ENCODE results near the gene C19orf33. TPM values are rescaled to one million over a fixed set of nuclear protein-coding genes. Genes with fewer than 3 reads are reported as not detected.

Gene C19orf33
- total RNA-seq, 1 experiment from 2014 or later = not detected

DNA sequence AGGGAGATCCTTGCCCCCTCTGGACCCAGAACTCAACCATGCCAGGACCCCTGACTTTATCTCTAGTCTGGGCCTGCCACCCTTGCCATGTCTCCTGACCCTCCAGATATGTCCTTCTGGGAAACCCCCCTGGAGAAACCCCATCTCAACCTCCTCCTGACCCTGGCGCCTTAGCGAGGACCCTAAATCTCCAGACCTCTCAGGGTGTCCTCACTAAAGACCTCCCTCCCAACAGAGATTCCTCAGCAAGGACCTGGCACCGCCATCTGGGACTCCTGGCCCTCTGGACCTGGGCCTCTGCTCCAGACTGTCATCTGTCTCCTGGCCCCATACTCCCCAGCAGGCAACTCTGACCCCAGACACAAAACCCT is 16.9 kb downstream of the C19orf33 start:
- no peak overlapping the region for H3K4me2 ChIP-seq (ENCODE audit: low read depth, low read length, poor library complexity, severe bottlenecking)
- no peaks in the 10 kb centered on the region for H3K27me3 ChIP-seq (ENCODE audit: low read length)
- no peak overlapping the region for H3K9ac ChIP-seq (ENCODE audit: low read length)
- no peaks in the 10 kb centered on the region for H3K36me3 ChIP-seq (ENCODE audit: insufficient read depth, low read length)
- H3K27ac ChIP-seq (ENCODE audit: low read length) = no peak overlapping the region
- H3K79me2 ChIP-seq (ENCODE audit: low read length) = no peaks in the 10 kb centered on the region
- H3K4me3 ChIP-seq (ENCODE audit: low read length) = no peak overlapping the region
- no peak for DNase-seq
- no peak overlapping the region for H2AFZ ChIP-seq (ENCODE audit: low read length)
- no peaks in the 10 kb centered on the region for H3K9me2 ChIP-seq (replicated peaks; ENCODE audit: insufficient read depth, low read length)
- H3K4me1 ChIP-seq (ENCODE audit: low read length) = peaks cover 11% of the 10 kb centered on the region
- H3K9me3 ChIP-seq (ENCODE audit: low read length) = no peaks in the 10 kb centered on the region
- no peaks in the 10 kb centered on the region for H4K20me1 ChIP-seq (ENCODE audit: insufficient read depth, low read depth, low read length)

- no peaks in the 10 kb centered on the region for H3K79me2 ChIP-seq (ENCODE audit: low read length)
- H4K20me1 ChIP-seq (ENCODE audit: insufficient read depth, low read depth, low read length) = no peaks in the 10 kb centered on the region
- no peak overlapping the region for H3K9ac ChIP-seq (ENCODE audit: low read length)
- H3K27me3 ChIP-seq (ENCODE audit: low read length) = no peaks in the 10 kb centered on the region
- no peak for DNase-seq
- H3K36me3 ChIP-seq (ENCODE audit: insufficient read depth, low read length) = no peaks in the 10 kb centered on the region
- H3K4me1 ChIP-seq (ENCODE audit: low read length) = 0 out of 2 replicates have a peak, but pooled peaks cover 4% of the 10 kb centered on the region
- H3K4me2 ChIP-seq (ENCODE audit: low read depth, low read length, poor library complexity, severe bottlenecking) = no peak overlapping the region
- H3K9me2 ChIP-seq (replicated peaks; ENCODE audit: insufficient read depth, low read length) = no peaks in the 10 kb centered on the region
- H3K4me3 ChIP-seq (ENCODE audit: low read length) = no peak overlapping the region
- H3K9me3 ChIP-seq (ENCODE audit: low read length) = no peaks in the 10 kb centered on the region
- H3K27ac ChIP-seq (ENCODE audit: low read length) = no peak overlapping the region
- H2AFZ ChIP-seq (ENCODE audit: low read length) = no peak overlapping the region
Measured at GRCh38 chr19:38321646-38322196, 17.7 kb downstream of the C19orf33 start.

DNA sequence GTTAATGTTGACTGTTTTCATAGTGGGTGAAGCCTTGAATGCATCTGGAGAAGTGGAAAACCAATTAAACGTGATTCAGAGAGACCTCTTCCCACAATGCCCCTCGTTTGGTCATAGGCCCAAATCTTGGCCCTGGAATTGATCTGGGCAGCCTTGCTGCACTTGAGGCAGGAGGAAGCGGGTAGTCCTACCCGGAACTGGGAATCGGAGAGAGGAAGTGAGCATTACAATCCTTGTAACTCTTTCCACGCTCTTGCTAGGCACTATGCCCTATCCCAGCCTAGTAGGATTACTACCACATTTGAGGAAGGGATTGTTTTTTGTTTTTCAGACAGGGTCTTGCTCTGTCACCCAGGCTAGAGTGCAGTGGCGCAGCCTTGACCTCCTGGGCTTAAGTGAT is 19.2 kb downstream of the C19orf33 start:
- Histone ChIP-seq H3K36me3 (ENCODE audit: insufficient read depth, low read length) (no peaks in the 10 kb centered on the region), H3K4me2 (ENCODE audit: low read depth, low read length, poor library complexity, severe bottlenecking) (no peak overlapping the region), H3K27me3 (ENCODE audit: low read length) (no peaks in the 10 kb centered on the region), H3K4me3 (ENCODE audit: low read length) (no peak overlapping the region), H3K79me2 (ENCODE audit: low read length) (no peaks in the 10 kb centered on the region), H3K9me3 (ENCODE audit: low read length) (no peaks in the 10 kb centered on the region), H3K4me1 (ENCODE audit: low read length) (0 out of 2 replicates have a peak, but pooled peaks cover 4% of the 10 kb centered on the region), H3K27ac (ENCODE audit: low read length) (no peak overlapping the region), H3K9ac (ENCODE audit: low read length) (no peak overlapping the region), H4K20me1 (ENCODE audit: insufficient read depth, low read depth, low read length) (no peaks in the 10 kb centered on the region), H3K9me2 (replicated peaks; ENCODE audit: insufficient read depth, low read length) (no peaks in the 10 kb centered on the region), H2AFZ (ENCODE audit: low read length) (no peak overlapping the region)
- no peak for DNase-seq

- Histone ChIP-seq H3K4me2 (ENCODE audit: low read depth, low read length, poor library complexity, severe bottlenecking) (no peak overlapping the region), H2AFZ (ENCODE audit: low read length) (no peak overlapping the region), H3K4me3 (ENCODE audit: low read length) (no peak overlapping the region), H3K9me2 (replicated peaks; ENCODE audit: insufficient read depth, low read length) (no peaks in the 10 kb centered on the region), H3K9me3 (ENCODE audit: low read length) (no peaks in the 10 kb centered on the region), H3K4me1 (ENCODE audit: low read length) (0 out of 2 replicates have a peak, but pooled peaks cover 4% of the 10 kb centered on the region), H3K27ac (ENCODE audit: low read length) (no peak overlapping the region), H4K20me1 (ENCODE audit: insufficient read depth, low read depth, low read length) (no peaks in the 10 kb centered on the region), H3K36me3 (ENCODE audit: insufficient read depth, low read length) (no peaks in the 10 kb centered on the region), H3K9ac (ENCODE audit: low read length) (no peak overlapping the region), H3K27me3 (ENCODE audit: low read length) (no peaks in the 10 kb centered on the region), H3K79me2 (ENCODE audit: low read length) (no peaks in the 10 kb centered on the region)
- no peak for DNase-seq
Measured at GRCh38 chr19:38324431-38324830, 20.4 kb downstream of the C19orf33 start.

GRCh38 chr19:38326591-38326990 is 22.5 kb downstream of the C19orf33 start:
- Histone ChIP-seq H3K9me2 (replicated peaks; ENCODE audit: insufficient read depth, low read length) (no peaks in the 10 kb centered on the region), H2AFZ (ENCODE audit: low read length) (no peak overlapping the region), H3K9ac (ENCODE audit: low read length) (no peak overlapping the region), H3K27ac (ENCODE audit: low read length) (no peak overlapping the region), H3K27me3 (ENCODE audit: low read length) (no peaks in the 10 kb centered on the region), H3K79me2 (ENCODE audit: low read length) (no peaks in the 10 kb centered on the region), H3K36me3 (ENCODE audit: insufficient read depth, low read length) (no peaks in the 10 kb centered on the region), H3K9me3 (ENCODE audit: low read length) (no peaks in the 10 kb centered on the region), H3K4me1 (ENCODE audit: low read length) (no peaks in the 10 kb centered on the region), H3K4me3 (ENCODE audit: low read length) (no peak overlapping the region), H3K4me2 (ENCODE audit: low read depth, low read length, poor library complexity, severe bottlenecking) (no peak overlapping the region), H4K20me1 (ENCODE audit: insufficient read depth, low read depth, low read length) (no peaks in the 10 kb centered on the region)
- DNase-seq = no peak

DNA sequence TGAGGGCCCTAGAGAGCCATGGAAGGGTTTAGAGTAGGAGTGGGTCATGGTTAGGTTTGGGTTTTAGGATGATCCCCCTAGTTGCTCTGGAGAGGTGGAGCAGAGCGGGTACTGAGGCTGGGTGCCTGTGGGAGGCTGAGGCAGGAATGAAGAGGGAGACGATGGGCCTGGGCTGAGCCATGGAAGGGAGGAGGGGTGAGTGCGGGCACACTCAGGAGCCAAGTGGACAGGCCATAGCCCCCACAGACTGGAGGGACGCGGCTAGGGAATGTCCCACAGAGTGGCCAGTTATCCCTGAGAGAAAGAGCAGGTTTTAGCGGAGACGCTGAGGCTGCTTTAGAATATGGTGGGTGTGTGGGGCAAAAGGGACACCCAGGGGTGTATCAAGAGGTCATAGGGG is 25.6 kb downstream of the C19orf33 start:
- no peak overlapping the region for H2AFZ ChIP-seq (ENCODE audit: low read length)
- H3K27me3 ChIP-seq (ENCODE audit: low read length) = no peaks in the 10 kb centered on the region
- no peaks in the 10 kb centered on the region for H3K9me2 ChIP-seq (replicated peaks; ENCODE audit: insufficient read depth, low read length)
- no peak overlapping the region for H3K9ac ChIP-seq (ENCODE audit: low read length)
- no peaks in the 10 kb centered on the region for H3K79me2 ChIP-seq (ENCODE audit: low read length)
- no peak overlapping the region for H3K27ac ChIP-seq (ENCODE audit: low read length)
- no peak overlapping the region for H3K4me2 ChIP-seq (ENCODE audit: low read depth, low read length, poor library complexity, severe bottlenecking)
- H3K36me3 ChIP-seq (ENCODE audit: insufficient read depth, low read length) = no peaks in the 10 kb centered on the region
- H3K4me3 ChIP-seq (ENCODE audit: low read length) = no peak overlapping the region
- no peaks in the 10 kb centered on the region for H4K20me1 ChIP-seq (ENCODE audit: insufficient read depth, low read depth, low read length)
- no peaks in the 10 kb centered on the region for H3K9me3 ChIP-seq (ENCODE audit: low read length)
- DNase-seq = no peak
- no peaks in the 10 kb centered on the region for H3K4me1 ChIP-seq (ENCODE audit: low read length)

GRCh38 chr19:38331728-38332127 is 27.7 kb downstream of the C19orf33 start:
- no peak overlapping the region for H3K27ac ChIP-seq (ENCODE audit: low read length)
- no peak overlapping the region for H3K9ac ChIP-seq (ENCODE audit: low read length)
- no peaks in the 10 kb centered on the region for H3K36me3 ChIP-seq (ENCODE audit: insufficient read depth, low read length)
- peaks cover 7% of the 10 kb centered on the region for H3K4me1 ChIP-seq (ENCODE audit: low read length)
- no peak overlapping the region for H2AFZ ChIP-seq (ENCODE audit: low read length)
- no peak overlapping the region for H3K4me2 ChIP-seq (ENCODE audit: low read depth, low read length, poor library complexity, severe bottlenecking)
- H3K79me2 ChIP-seq (ENCODE audit: low read length) = no peaks in the 10 kb centered on the region
- H3K27me3 ChIP-seq (ENCODE audit: low read length) = no peaks in the 10 kb centered on the region
- DNase-seq = no peak
- no peaks in the 10 kb centered on the region for H4K20me1 ChIP-seq (ENCODE audit: insufficient read depth, low read depth, low read length)
- no peaks in the 10 kb centered on the region for H3K9me3 ChIP-seq (ENCODE audit: low read length)
- no peak overlapping the region for H3K4me3 ChIP-seq (ENCODE audit: low read length)
- no peaks in the 10 kb centered on the region for H3K9me2 ChIP-seq (replicated peaks; ENCODE audit: insufficient read depth, low read length)

DNA sequence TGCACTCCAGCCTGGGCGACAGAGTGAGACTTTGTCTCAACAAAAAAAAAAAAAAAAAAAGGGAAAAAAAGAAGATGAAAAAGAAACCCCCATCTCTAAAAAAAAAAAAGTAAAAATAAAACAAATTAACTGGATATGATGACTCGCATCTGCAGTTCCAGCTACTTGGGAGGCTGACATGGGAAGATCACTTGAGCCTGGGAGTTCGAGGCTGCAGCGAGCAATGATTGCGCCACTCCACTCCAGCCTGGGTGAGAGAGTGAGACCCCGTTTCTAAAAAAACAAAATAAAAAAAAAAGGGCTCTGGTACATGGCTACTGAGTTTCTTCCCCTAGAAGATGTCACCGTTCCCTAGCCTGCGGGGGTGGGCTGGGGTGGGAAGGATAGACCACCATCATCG is 29.2 kb downstream of the C19orf33 start:
- Histone ChIP-seq H3K9ac (ENCODE audit: low read length) (no peak overlapping the region), H3K9me2 (replicated peaks; ENCODE audit: insufficient read depth, low read length) (no peaks in the 10 kb centered on the region), H3K27me3 (ENCODE audit: low read length) (no peaks in the 10 kb centered on the region), H4K20me1 (ENCODE audit: insufficient read depth, low read depth, low read length) (no peaks in the 10 kb centered on the region), H2AFZ (ENCODE audit: low read length) (no peak overlapping the region), H3K4me1 (ENCODE audit: low read length) (peaks cover 13% of the 10 kb centered on the region), H3K36me3 (ENCODE audit: insufficient read depth, low read length) (no peaks in the 10 kb centered on the region), H3K4me3 (ENCODE audit: low read length) (no peak overlapping the region), H3K27ac (ENCODE audit: low read length) (no peak overlapping the region), H3K4me2 (ENCODE audit: low read depth, low read length, poor library complexity, severe bottlenecking) (no peak overlapping the region), H3K9me3 (ENCODE audit: low read length) (no peaks in the 10 kb centered on the region), H3K79me2 (ENCODE audit: low read length) (no peaks in the 10 kb centered on the region)
- DNase-seq = no peak
